CD4-positive, alpha-beta T cell treated with Interferon gamma for 1 hour (primary cell): Measurements from ENCODE around the gene ANOS1.
"Not testable (repeated sequence)": the region's sequence is repeated elsewhere in the genome, so short reads cannot be mapped to it uniquely, and the experiment has no call there.

Experiments
- DNase-seq: peaks from one replicate; pipeline ENCODE4 v3.0.0-alpha.2; 2020

Gene ANOS1

GRCh38 chrX:8591501-8591900 lies 140.4 kb downstream of the ANOS1 start:
- DNase-seq, result no peak

- no peak for DNase-seq
Measured at GRCh38 chrX:8586953-8587352, 145.0 kb downstream of the ANOS1 start.

GRCh38 chrX:8579602-8580001 lies 152.3 kb downstream of the ANOS1 start:
- DNase-seq, result no peak

- no peak for DNase-seq
Measured at GRCh38 chrX:8576821-8577220, 155.1 kb downstream of the ANOS1 start.

- DNase-seq, result no peak
Measured at GRCh38 chrX:8565729-8566128, 166.2 kb downstream of the ANOS1 start.

GRCh38 chrX:8548446-8548845 lies 183.5 kb downstream of the ANOS1 start:
- no peak for DNase-seq

GRCh38 chrX:8546715-8547114 lies 185.2 kb downstream of the ANOS1 start:
- no peak for DNase-seq

- no peak for DNase-seq
Measured at GRCh38 chrX:8520791-8521190, 211.1 kb downstream of the ANOS1 start.

- no peak for DNase-seq
Measured at GRCh38 chrX:8520178-8520577, 211.8 kb downstream of the ANOS1 start.

- DNase-seq, result no peak
Measured at GRCh38 chrX:8504451-8504850, 227.5 kb downstream of the ANOS1 start.

GRCh38 chrX:8502101-8502500 lies 229.8 kb downstream of the ANOS1 start:
- DNase-seq, result not testable (repeated sequence)

GRCh38 chrX:8500203-8500602 lies 231.7 kb downstream of the ANOS1 start:
- no peak for DNase-seq

- DNase-seq, result not testable (repeated sequence)
Measured at GRCh38 chrX:8495036-8495435, 236.9 kb downstream of the ANOS1 start.

- no peak for DNase-seq
Measured at GRCh38 chrX:8484360-8484949, 247.5 kb downstream of the ANOS1 start.
